Superior temporal gyrus (tissue), 1 donor: ENCODE measurements around the gene AUP1.

ENCODE experiments used
- DNase-seq: peaks from one replicate; pipeline ENCODE4 v3.0.0-alpha.2; 2016; ENCODE audit errors: extremely low spot score

The AUP1 gene

DNA sequence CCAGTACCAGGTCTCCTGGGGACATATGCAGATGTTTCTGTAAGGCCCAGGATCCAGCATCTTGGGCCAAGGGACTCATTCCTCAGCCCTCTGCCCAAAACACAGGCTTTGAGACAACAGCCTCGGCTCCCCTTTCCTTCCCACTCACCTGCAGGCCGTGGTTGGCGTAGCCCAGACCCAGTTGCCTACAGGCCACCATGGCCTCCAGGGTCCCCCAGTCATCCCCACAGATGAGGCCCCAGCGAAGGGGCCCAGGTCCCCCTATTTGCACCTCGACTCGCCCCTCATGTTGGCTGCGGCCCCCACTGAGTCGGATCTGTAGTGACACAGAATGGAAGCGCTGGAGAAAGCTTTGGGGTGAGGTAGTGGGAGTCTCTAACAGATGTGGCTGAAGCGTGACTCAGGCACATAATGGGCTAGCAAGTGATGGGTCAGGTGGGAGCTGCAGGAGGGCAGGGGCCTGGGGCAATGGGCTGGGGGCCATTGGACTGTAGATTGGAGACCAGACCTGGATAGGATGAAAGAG lies 6.0 kb upstream of the AUP1 start:
- DNase-seq, result no peak

DNA sequence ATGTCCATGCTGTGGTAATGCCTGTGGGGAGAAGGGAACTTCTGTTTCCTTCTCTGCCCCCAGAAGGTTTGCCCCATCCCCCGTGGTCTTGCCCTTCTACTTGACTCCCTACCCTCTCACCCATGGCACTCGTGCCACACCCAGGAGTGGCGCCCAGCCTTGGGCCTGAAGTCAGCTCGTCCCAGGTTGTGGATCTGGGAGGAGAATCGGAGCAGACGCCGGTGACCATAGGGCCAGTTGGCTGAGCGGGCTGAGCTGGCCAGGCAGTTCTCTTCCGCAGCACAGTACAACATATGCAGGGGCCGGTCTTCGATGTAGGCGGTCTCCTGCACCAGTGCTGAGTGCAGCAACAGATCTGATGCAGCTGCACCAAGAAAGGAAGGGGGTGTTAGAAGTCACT lies 4.9 kb upstream of the AUP1 start:
- DNase-seq, result no peak

DNA sequence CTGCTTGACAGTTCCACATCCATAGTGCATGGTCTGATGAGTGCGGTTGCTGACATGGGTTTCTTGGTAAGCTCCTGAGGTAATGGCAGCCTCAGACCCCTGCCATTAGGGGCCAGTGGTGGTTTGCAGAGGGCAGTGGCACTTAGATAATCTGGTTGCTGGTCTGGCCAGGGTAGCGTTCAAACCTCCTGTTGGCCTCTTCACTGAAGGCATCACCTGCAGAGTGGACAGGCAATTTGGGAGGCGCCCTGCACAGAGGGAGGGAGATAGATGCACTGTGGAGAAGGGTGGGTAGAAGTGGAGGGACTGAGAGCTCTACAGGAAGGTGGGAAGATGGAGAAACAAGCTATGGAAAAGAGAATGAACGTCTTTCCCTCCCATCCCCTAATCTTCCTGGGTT lies 4.0 kb upstream of the AUP1 start:
- no peak for DNase-seq

DNA sequence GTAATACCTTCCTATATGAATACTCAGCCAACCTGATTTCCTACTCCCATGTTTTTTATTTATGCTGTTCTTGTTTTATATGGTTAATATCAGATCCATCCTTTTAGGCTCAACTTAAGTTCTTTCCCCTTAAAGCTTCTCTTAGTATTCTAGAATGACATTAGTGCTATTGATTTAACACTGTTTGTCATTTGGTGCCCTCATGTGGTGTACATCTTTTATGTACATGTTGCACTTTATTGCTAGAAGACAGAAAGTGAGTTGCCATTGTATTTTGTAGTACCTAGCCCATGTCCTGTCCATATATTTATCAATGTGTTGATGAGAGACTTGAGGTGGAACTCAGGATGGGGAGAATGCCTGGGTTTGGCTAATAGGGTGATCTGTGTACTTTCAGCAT lies 2.7 kb upstream of the AUP1 start:
- no peak for DNase-seq

DNA sequence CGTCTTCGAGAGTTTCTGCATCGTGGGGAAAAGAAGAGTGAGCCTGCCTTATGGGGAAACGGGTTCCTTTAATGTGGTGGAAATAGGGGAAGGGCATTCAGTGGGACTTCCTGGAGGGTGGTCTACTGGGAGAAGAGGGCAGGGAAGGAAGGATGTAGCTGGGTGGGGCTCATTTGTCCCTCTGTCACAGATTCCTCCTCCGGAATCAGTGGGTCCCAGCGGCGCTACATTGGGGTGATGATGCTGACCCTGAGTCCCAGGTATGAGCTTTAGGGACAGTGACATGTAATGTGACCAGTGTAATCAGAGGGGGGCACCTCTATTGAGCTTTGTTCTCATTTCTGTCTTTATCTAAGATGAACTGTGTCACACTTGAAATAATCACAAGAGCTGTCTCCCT lies 2.2 kb upstream of the AUP1 start:
- DNase-seq, result no peak

DNA sequence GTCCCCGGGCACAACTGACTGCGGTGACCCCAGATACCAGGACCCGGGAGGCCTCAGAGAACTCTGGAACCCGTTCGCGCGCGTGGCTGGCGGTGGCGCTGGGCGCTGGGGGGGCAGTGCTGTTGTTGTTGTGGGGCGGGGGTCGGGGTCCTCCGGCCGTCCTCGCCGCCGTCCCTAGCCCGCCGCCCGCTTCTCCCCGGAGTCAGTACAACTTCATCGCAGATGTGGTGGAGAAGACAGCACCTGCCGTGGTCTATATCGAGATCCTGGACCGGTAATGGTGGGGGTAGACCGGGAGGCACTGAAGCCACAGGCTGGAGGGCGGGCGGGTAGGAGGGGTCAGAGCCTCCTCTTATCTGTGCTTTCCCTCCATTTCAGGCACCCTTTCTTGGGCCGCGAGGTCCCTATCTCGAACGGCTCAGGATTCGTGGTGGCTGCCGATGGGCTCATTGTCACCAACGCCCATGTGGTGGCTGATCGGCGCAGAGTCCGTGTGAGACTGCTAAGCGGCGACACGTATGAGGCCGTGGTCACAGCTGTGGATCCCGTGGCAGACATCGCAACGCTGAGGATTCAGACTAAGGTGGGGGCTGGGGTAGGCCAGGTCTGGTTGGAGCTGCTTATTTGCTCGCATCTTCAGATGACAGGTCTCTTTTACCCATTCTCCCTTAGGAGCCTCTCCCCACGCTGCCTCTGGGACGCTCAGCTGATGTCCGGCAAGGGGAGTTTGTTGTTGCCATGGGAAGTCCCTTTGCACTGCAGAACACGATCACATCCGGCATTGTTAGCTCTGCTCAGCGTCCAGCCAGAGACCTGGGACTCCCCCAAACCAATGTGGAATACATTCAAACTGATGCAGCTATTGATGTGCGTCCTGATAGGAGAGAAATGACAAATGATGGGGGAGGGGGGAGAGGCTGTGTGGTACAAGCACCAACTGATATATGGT lies 1.0 kb upstream of the AUP1 start:
- no peak for DNase-seq

DNA sequence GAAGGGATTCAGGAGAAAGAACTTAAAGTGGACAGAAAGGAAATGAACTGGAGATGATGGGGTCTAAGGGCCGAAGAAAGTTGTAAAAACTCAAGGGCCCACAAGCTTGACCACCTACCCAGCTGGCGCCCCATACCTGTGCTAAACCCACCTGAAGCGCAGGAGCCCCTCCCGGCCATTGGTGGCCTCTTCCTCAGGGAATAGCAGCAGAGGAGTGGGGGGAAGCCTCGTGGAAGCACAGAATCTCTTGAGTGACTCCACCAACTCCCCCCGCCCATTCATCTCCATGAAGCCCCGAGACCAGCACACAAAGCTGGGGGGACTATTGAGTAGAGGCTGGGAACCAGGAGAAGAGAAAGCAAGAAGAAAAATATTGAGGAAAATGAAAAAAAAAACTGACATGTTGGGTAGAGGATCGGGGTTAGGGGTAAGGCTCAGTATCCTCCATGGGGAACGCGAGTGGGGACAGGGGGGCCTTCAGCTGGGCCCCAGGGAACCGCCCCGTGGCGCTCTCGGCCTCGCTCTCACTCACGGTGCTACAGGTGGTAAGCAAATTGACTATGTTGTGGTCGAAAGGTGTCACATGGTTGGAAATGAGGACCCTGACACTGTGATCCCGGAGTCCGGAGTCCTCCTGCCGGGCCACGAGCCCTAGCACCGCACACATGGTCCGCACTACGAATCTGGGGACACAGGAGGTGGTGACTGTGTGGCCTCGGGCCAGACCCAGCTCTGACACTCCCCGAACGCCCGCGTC lies 728 bp downstream of the AUP1 start:
- no peak for DNase-seq

DNA sequence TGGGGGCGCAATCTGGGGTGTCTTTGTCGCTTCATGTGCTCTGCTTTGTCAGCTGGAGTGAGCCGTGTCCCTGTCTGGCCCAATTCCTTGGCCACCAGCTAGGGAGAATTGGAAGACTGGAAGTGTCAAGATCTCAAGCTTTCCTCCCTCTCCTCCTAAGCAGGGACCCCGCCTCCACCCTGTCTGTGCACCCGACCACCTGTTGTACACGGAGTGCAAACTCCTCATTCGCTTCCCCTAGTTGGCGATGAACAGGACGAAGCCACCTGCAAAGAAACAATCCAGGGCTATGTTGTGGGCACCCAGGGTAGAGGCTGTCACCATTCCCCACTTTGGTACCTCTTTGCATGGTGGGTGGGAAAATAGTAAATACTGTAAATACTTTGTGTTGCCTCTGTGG lies 1.8 kb downstream of the AUP1 start:
- no peak for DNase-seq

DNA sequence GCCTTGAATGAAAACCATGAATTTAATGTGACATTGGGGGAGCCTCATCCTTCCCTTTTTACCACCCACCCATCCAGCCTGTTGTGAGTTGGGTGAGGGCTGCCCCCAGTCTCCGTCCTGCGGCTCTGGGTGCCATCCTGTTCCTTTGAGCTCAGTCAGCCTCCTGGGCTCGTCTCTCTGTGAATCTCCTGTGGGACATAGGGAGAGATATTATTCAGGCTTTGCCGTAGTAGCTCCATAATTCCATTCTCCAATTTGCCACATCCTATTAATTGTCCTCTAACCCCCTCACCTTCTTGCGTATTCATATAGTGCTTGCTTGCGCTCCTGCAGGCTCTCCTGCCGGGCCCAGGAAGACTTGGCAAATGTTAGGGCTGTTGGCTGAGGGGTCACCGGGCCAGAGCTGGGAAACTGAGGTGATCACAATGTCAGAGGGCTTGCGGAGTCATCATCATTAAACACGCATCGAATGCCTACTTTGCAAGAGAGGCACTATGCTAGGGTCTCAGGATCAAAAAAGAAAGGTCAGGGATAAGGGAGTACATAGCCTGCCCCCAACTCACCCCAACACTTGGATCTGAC lies 2.8 kb downstream of the AUP1 start:
- no peak for DNase-seq

DNA sequence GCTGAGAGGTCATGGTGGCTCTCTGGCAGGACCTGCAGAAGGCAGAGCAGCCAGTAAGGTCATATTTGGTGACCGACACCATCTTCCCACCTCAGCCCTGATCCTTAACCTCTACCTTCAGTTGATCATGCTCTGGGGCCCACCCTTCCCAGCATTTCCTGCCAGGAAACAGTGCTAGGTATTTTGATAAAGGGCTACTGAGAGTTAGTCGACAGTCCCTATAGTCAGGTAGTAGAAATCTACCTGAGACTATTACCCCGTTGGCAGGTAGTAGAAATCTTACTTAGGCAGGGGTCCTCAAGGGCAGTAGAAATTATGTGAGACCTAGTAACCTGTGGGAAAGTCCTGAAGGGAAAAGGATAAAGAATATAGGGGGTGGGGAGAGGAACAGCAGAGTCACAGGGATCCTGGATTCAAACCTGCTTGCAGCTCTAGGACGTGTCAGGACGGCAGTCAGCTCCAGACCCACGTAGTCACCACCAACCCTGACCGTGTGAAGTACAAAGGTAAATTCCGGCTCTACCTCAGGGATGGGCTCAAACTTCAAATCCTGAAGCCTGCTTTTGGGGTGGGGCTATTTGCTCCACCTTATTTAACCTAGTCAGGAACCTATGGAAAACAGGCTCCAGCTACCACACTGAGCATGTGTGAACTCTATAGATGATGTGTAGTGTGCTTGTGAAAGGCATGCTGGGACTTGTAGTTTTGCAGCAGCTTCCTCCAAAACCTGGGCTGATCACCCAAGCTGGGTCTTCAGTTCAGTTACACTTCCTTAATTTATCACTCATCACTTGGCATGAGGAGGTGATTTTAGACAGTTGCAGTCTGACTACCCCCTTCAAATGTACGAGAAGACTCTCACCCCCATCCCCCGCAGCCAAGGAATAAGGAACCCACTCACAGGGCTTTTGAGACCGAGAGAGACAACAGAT lies 3.5 kb downstream of the AUP1 start, which contains the start of gene DQX1:
TSS of gene DQX1 (minus strand) at position 515 of the 932 bp plus-strand sequence. CDS start at position 13, 502 bp downstream.
- DNase-seq, result no peak

DNA sequence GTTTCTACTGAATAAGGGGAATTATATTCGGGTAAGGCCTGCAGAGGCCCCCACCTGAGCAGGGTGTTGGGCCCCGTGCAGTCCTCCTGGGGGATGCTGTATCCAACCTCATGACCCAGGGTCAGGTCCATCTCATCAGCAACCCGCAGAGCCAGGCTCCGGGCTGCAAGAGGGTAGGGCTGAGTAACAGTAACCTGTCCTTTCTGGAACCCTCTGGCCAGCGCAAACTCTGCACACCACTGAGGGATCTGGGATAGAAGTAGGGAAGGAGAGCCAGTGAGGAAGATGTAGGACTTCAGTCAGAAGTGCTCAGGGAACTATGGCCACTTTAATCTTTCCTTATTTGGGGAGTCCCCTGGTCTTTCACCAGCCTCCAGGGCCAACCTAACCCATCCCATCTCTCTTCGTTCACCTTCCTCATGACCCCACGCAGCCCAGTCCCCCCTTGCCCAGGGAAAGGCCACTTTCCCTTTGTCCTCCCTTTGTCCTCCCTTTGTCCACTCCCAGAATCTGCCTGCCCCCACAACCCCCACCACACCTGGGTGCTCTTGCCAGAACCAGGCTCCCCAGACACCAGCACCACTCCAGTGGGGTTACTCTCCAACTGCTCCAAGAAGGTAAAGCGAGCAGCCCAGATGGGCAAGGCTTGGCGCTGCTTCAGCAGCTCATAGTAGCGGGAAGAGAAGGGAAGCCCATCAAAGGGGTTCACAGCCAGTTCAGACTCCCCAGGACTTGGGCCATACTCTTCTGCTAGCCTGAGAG lies 4.4 kb downstream of the AUP1 start:
- DNase-seq, result no peak

DNA sequence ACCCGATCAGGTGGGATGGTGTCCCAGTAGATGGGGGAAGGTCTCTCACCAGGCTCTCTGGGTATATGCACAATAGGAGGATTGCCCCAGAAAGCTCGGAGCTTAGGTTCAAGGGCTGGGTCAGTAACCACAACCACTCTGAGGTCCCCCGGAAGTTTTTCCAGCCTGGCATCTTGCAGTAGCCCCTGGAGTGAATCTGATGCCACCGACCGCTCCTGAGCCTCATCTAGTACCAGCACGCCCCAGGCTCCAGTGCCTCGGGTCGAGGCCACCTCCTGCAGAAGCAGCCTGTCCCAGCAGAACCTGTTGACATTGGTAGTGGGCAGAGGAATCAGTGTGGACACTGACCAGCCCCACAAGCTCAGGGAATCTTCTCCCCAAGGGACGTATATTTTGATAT lies 5.5 kb downstream of the AUP1 start:
- no peak for DNase-seq

DNA sequence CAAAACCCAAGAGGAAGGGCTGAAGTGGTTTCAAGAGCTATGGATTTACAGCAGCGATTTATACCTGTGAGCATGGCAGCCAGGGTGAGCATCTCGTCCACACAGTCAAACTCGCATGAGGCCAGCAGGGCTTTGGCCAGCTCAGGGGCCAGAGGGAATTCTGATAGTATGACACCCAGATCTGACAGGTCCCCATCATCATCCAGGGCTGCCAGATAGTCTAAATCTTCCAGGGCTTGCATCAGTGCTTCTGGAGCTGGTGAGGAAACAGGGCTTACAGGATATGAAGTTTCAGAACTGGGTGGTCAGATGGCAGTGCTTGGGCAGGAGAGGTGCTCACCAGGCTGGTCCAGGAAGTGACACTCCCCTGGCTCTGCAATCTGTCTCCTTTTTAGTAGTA lies 7.0 kb downstream of the AUP1 start:
- DNase-seq, result no peak

DNA sequence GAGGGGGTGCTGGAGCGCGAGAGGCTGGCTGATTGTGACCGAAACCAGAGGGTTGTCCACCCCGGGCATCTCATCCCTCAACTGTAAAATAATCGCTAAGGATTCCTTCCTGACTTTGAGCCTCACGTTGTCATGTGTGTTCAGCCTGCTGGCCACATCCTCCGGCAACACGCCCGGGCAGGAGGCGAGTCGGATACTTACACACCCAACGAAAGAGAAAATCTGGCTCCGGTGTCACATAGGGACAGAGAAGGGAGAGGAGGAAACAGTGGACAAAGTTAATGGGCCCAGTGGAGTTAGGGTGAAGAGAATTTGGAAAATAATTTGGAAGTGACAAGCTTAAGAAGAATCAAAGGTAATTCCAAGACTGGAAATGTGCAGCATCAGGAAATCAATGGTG lies 12.9 kb downstream of the AUP1 start:
- DNase-seq, result no peak

DNA sequence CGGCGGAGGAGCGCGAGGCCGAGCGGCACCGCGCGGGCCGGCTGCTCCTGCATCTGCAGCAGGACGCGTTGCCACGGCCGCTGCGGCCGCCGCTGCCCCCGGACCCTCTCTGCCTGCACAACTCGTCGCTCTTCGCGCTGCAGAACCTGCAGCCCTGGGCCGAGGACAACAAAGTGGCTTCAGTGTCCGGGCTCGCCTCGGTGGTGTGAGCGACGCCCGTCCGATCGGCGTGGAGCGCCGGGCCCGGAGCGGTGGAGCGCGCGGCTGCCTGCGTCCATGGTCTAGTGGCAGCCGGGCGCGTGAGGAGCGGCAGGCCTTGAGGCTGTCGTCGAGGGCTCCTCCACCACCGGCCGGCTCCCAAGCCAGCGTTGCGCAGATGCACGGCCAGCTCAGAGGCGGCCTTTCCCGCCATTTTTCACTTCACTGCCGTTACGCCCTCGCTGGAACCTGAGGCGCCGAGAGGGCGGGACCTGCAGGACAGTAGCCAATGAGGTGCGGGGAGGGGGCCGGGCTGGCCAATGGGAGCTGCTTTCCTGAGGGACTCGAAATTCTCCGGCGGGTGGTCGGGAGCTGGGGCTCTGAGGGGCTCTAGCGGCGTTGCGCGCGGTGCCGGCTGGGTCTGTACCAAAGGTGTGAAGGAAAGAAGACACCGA lies 13.4 kb downstream of the AUP1 start:
- no peak for DNase-seq

DNA sequence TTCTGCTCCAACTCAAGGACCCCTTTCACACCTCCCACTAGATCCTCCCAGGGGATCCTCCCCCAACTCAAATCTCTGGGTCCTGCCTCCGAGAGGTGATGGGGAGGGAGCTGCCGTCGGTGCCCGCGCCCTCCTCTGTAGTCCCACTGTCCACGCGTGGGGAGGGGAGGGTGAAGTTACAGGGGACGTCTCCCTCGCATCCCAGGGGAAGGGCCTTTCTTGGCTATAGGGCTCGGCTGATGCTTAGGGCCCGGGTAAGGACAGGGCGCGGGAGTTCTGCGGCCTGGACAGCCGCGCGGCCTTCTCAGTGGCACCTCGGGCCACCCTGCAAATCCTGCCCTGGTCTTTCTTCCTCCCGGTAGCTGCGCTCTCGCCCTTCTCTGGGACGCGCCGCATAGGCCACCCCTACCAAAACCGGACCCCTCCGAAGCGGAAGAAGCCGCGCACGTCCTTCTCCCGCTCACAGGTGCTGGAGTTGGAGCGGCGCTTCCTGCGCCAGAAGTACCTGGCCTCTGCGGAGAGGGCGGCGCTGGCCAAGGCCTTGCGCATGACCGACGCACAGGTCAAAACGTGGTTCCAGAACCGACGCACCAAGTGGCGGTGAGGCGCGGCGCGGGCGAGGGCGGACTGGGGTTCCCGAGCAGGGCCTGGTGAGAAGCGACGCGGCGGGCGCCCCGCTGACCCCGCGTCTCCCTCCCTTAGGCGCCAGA lies 14.1 kb downstream of the AUP1 start:
- no peak for DNase-seq

DNA sequence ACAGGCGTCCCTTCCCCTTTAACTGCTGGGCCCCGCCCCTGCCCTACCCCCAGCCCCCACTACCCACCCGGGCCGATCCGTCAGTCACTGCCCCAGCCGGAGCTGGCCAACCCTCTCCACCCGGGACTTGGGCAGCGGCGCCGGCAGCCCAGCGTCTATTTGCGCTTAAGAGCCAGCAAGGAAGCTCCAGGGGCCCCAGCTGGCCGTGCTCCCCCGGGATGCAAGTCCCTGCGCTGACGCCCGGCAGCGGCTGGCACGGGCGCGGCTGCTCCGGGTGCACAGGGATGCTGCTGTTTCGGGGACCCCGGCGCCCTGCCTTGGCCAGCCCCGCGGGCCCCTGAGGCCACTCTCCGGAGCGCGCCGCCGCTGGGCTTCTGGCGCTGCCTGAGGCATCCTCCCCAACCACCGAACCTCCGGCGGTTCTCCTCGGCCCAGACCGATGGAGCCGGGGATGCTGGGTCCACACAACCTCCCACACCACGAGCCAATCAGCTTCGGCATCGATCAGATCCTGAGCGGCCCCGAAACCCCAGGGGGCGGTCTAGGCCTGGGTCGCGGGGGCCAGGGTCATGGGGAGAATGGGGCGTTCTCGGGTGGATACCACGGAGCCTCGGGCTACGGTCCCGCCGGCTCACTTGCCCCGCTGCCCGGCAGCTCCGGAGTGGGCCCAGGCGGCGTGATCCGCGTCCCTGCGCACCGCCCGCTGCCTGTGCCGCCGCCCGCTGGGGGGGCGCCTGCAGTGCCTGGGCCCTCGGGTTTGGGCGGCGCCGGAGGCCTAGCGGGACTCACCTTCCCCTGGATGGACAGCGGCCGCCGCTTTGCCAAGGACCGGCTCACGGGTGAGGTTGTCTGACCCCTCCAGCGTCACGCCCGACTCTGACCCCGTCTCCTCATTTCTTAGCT lies 14.9 kb downstream of the AUP1 start, which contains the start of gene TLX2:
TSS of gene TLX2 (plus strand) at position 83 of the 903 bp plus-strand sequence. CDS start at position 440, 357 bp downstream.
- DNase-seq, result no peak
